Neural cell (in vitro differentiated cells): ENCODE results near the gene IRS2. TPM values are rescaled to one million over a fixed set of nuclear protein-coding genes. Genes with fewer than 3 reads are reported as not detected.

Source experiments
- H2AFZ ChIP-seq: fragments of 200-600, 300-800 bp; sonication (generic), shearing (Covaris generic); 2 replicates; pipeline ENCODE4 v1.6.0; 2014; ENCODE audit warnings: low read depth, mild to moderate bottlenecking, antibody characterized with exemption, low read length, moderate library complexity
- H3F3A ChIP-seq: fragments of 200-600 bp; shearing (Covaris generic); 2 replicates; pipeline ENCODE4 v1.6.1; 2016; ENCODE audit warnings: mild to moderate bottlenecking, moderate library complexity, mixed read lengths, antibody characterized with exemption, low read length; ENCODE audit not compliant: insufficient read depth, poor library complexity, severe bottlenecking
- H3K27ac ChIP-seq: fragments of 200-600, 300-800 bp; sonication (generic), shearing (Covaris generic); 2 replicates; pipeline ENCODE4 v1.5.1; 2014; ENCODE audit warnings: mild to moderate bottlenecking, low read length, moderate library complexity
- H3K27me3 ChIP-seq: fragments of 300-800, 200-600 bp; sonication (generic), shearing (Covaris generic); 2 replicates; pipeline ENCODE4 v1.6.0; 2014; ENCODE audit warnings: mild to moderate bottlenecking, low read depth, low read length, moderate library complexity; ENCODE audit not compliant: insufficient read depth
- H3K36me3 ChIP-seq: fragments of 300-800, 200-600 bp; sonication (generic), shearing (Covaris generic); 2 replicates; pipeline ENCODE4 v1.5.1; 2014; ENCODE audit warnings: mild to moderate bottlenecking, antibody characterized with exemption, low read length, moderate library complexity; ENCODE audit not compliant: insufficient read depth
- H3K4me2 ChIP-seq: fragments of 300-800, 200-600 bp; sonication (generic), shearing (Covaris generic); 2 replicates; pipeline ENCODE4 v1.6.0; 2014; ENCODE audit warnings: mild to moderate bottlenecking, low read length
- H3K4me3 ChIP-seq: fragments of 300-800, 200-600 bp; sonication (generic), shearing (Covaris generic); 2 replicates; pipeline ENCODE4 v1.5.1; 2014; ENCODE audit warnings: mild to moderate bottlenecking, low read length, moderate library complexity
- H3K79me2 ChIP-seq: fragments of 200-600 bp; shearing (Covaris generic); replicated peaks from 2 replicates; pipeline ENCODE4 v1.6.0; 2014; ENCODE audit warnings: mild to moderate bottlenecking, low read length, moderate library complexity; ENCODE audit not compliant: insufficient read depth
- H3K9ac ChIP-seq: fragments of 300-800, 200-600 bp; sonication (generic), shearing (Covaris generic); 2 replicates; pipeline ENCODE4 v1.6.1; 2016; ENCODE audit warnings: mild to moderate bottlenecking, low read length, mixed read lengths
- H3K9me2 ChIP-seq: fragments of 200-600 bp; shearing (Covaris generic); 2 replicates; pipeline ENCODE4 v1.6.1; 2016; ENCODE audit warnings: mild to moderate bottlenecking, low read length, mixed read lengths; ENCODE audit not compliant: insufficient read depth
- H3K9me3 ChIP-seq: fragments of 200-600, 300-800 bp; sonication (generic), shearing (Covaris generic); 2 replicates; pipeline ENCODE4 v1.6.1; 2016; ENCODE audit warnings: mild to moderate bottlenecking, mixed run types, low read length, moderate library complexity, mixed read lengths
- H4K20me1 ChIP-seq: fragments of 200-600 bp; shearing (Covaris generic); 2 replicates; pipeline ENCODE4 v1.6.1; 2016; ENCODE audit warnings: mild to moderate bottlenecking, mixed run types; ENCODE audit not compliant: insufficient read depth
- CTCF ChIP-seq: fragments of 450-650 bp; IDR thresholded peaks from 2 replicates; pipeline ENCODE4 v1.5.1; 2014; ENCODE audit warnings: antibody characterized with exemption, mild to moderate bottlenecking, moderate library complexity; ENCODE audit not compliant: poor library complexity, severe bottlenecking
- EP300 ChIP-seq: fragments of 450-650 bp; conservative IDR thresholded peaks from 2 replicates; pipeline ENCODE4 v1.6.1; 2014; ENCODE audit warnings: antibody characterized with exemption, mild to moderate bottlenecking, moderate library complexity; ENCODE audit not compliant: poor library complexity, severe bottlenecking
- EZH2 ChIP-seq: fragments of 200-600, 300-800 bp; shearing (Covaris generic), sonication (generic); IDR thresholded peaks from 2 replicates; pipeline ENCODE4 v1.6.1; 2014; ENCODE audit warnings: antibody characterized with exemption, low read length, borderline replicate concordance, mild to moderate bottlenecking; ENCODE audit not compliant: insufficient read depth, poor library complexity, severe bottlenecking
- MXI1 ChIP-seq: fragments of 450-650 bp; conservative IDR thresholded peaks from 2 replicates; pipeline ENCODE4 v1.6.1; 2014; ENCODE audit warnings: antibody characterized with exemption, mild to moderate bottlenecking; ENCODE audit not compliant: poor library complexity, severe bottlenecking
- POLR2AphosphoS5 ChIP-seq: IDR thresholded peaks from 2 replicates; pipeline ENCODE4 v1.6.1; 2012
- RAD21 ChIP-seq: fragments of 450-650 bp; conservative IDR thresholded peaks from 2 replicates; pipeline ENCODE4 v1.6.1; 2014; ENCODE audit warnings: antibody characterized with exemption, mild to moderate bottlenecking, moderate library complexity
- REST ChIP-seq: IDR thresholded peaks from 2 replicates; pipeline ENCODE4 v1.6.1; 2012; ENCODE audit warnings: borderline replicate concordance
- SMC3 ChIP-seq: fragments of 450-650 bp; conservative IDR thresholded peaks from 2 replicates; pipeline ENCODE4 v1.6.1; 2014; ENCODE audit warnings: antibody characterized with exemption, mild to moderate bottlenecking, moderate library complexity; ENCODE audit not compliant: poor library complexity
- TAF1 ChIP-seq: IDR thresholded peaks from 2 replicates; pipeline ENCODE4 v1.6.1; 2012; ENCODE audit warnings: low read depth
- polyA plus RNA-seq: library from polyadenylated mRNA; depleted of rRNA; stranded (reverse); fragments of >200 nt; gene quantifications from 2 replicates; pipeline ENCODE4 v1.2.3, GENCODE V29; 2014

IRS2 gene
- polyA plus RNA-seq, 1 donor from 2014 or later = 7.1 TPM

GRCh38 chr13:109738298-109738746 lies 48.1 kb downstream of the IRS2 start:
- no peaks in the 10 kb centered on the region for H3K9me2 ChIP-seq
- no peaks in the 10 kb centered on the region for H3K79me2 ChIP-seq
- no peak overlapping the region for H3K4me2 ChIP-seq
- no peak overlapping the region for H3K27ac ChIP-seq
- H3K4me3 ChIP-seq = no peak overlapping the region
- H3F3A ChIP-seq = no peaks in the 10 kb centered on the region
- no peak overlapping the region for H2AFZ ChIP-seq
- no peak for TF ChIP-seq EZH2
- no peak for TF ChIP-seq RAD21
- no peak for TF ChIP-seq POLR2AphosphoS5
- H3K36me3 ChIP-seq = no peaks in the 10 kb centered on the region
- H3K9me3 ChIP-seq = no peaks in the 10 kb centered on the region
- H3K9ac ChIP-seq = no peak overlapping the region
- H3K27me3 ChIP-seq = no peaks in the 10 kb centered on the region
- H4K20me1 ChIP-seq = no peaks in the 10 kb centered on the region

- Histone ChIP-seq H3K4me3 (no peak overlapping the region), H3K4me2 (no peak overlapping the region), H3F3A (no peaks in the 10 kb centered on the region), H3K9me2 (no peaks in the 10 kb centered on the region), H3K9me3 (no peaks in the 10 kb centered on the region), H3K79me2 (no peaks in the 10 kb centered on the region), H2AFZ (no peak overlapping the region), H3K9ac (no peak overlapping the region), H4K20me1 (no peaks in the 10 kb centered on the region), H3K27ac (no peak overlapping the region), H3K27me3 (no peaks in the 10 kb centered on the region), H3K36me3 (no peaks in the 10 kb centered on the region)
- no peak for TF ChIP-seq CTCF
- TF ChIP-seq TAF1 = no peak
- TF ChIP-seq EZH2 = no peak
- TF ChIP-seq MXI1 = no peak
- TF ChIP-seq SMC3 = no peak
- TF ChIP-seq EP300 = no peak
- TF ChIP-seq POLR2AphosphoS5 = no peak
- TF ChIP-seq REST = no peak
- no peak for TF ChIP-seq RAD21
These were observed 48.8 kb downstream of the IRS2 start for GRCh38 chr13:109737606-109738005.
